ENCODE data around the gene TCF19. TPM values are rescaled to one million over a fixed set of nuclear protein-coding genes. Genes with fewer than 3 reads are reported as not detected.
A peak's percentile ranks its signal among the peaks of the same experiment; 100 is the strongest.
"Not testable (repeated sequence)": the region's sequence is repeated elsewhere in the genome, so short reads cannot be mapped to it uniquely, and the experiment has no call there.

Gene TCF19
- total and polyA plus RNA-seq, 2 experiments from 2014 or later = 8.3 to 11.1 TPM

GRCh38 chr6:31169858-31170599, 11.6 kb downstream of the TCF19 start:
- Mint-ChIP-seq H3K27me3 (ENCODE audit: insufficient read depth, low read depth, poor library complexity) (peaks cover 34% of the 10 kb centered on the region), H3K4me3 (peak overlapping the region; percentile 95)
- DNase-seq (ENCODE audit: low spot score) = not testable (repeated sequence)

GRCh38 chr6:31170600-31170881, 12.2 kb downstream of the TCF19 start, which contains the start of gene POU5F1:
POU5F1 (minus strand) TSS chr6:31170682; CDS start chr6:31170620, 62 bp downstream.
- Mint-ChIP-seq H3K9me3 (no peaks in the 10 kb centered on the region; the same call in 2 of the 3 replicates), H3K4me1 (peaks cover 57% of the 10 kb centered on the region), H3K4me3 (peak within 1 kb of the TSS; percentile 95), H3K27me3 (ENCODE audit: insufficient read depth, low read depth, poor library complexity) (peaks cover 34% of the 10 kb centered on the region), H3K36me3 (ENCODE audit: low read depth) (peaks cover 45% of the 10 kb centered on the region), H3K27ac (peak within 1 kb of the TSS; percentile 97)
- H3K36me3 ChIP-seq (ENCODE audit: insufficient read depth) = peaks cover 17% of the 10 kb centered on the region
- peak within 1 kb of the TSS; percentile 100 for H3K4me2 ChIP-seq
- peaks cover 48% of the 10 kb centered on the region for H4K20me1 ChIP-seq (replicated peaks; ENCODE audit: insufficient read depth)
- peaks cover 32% of the 10 kb centered on the region for H3F3A ChIP-seq (replicated peaks; ENCODE audit: low read depth)
- H3K4me3 ChIP-seq = peak within 1 kb of the TSS; percentile 100
- H3K27ac ChIP-seq (ENCODE audit: low read depth) = peak within 1 kb of the TSS; percentile 100
- peaks cover 58% of the 10 kb centered on the region for H3K4me1 ChIP-seq (ENCODE audit: insufficient read depth)
- DNase-seq (ENCODE audit: low spot score) (peak; percentile 85), ATAC-seq (peak; percentile 19)
- H3K27me3 ChIP-seq (ENCODE audit: insufficient read depth) = no peaks in the 10 kb centered on the region
- peaks cover 76% of the 10 kb centered on the region for H3K79me2 ChIP-seq (replicated peaks; ENCODE audit: insufficient read depth)
- no peak within 1 kb of the TSS for H2AFZ ChIP-seq
- no peaks in the 10 kb centered on the region for H3K9me2 ChIP-seq (ENCODE audit: insufficient read depth)
- TF ChIP-seq ZNF331 (CRISPR knock-in tag; IDR thresholded peaks at IDR 0.05; ENCODE audit: low read depth) (no peak), POLR2AphosphoS5 (IDR thresholded peaks at IDR 0.05; ENCODE audit: low read depth) (peak; percentile 80), ZNF462 (CRISPR knock-in tag; IDR thresholded peaks at IDR 0.05) (no peak), STAT1 (IDR thresholded peaks at IDR 0.05; ENCODE audit: unreplicated experiment) (no peak), JUNB (IDR thresholded peaks at IDR 0.05; ENCODE audit: unreplicated experiment) (no peak), CREB1 (CRISPR knock-in tag; IDR thresholded peaks at IDR 0.05; ENCODE audit: low read depth) (no peak), NANOG (IDR thresholded peaks at IDR 0.05; ENCODE audit: borderline replicate concordance) (0 out of 2 replicates have a peak, but pooled peaks have one; percentile 7), ZNF114 (CRISPR knock-in tag; IDR thresholded peaks at IDR 0.05) (no peak), EZH2phosphoT487 (IDR thresholded peaks at IDR 0.05; ENCODE audit: unreplicated experiment) (no peak)
- TF ChIP-seq, protein P1, sequence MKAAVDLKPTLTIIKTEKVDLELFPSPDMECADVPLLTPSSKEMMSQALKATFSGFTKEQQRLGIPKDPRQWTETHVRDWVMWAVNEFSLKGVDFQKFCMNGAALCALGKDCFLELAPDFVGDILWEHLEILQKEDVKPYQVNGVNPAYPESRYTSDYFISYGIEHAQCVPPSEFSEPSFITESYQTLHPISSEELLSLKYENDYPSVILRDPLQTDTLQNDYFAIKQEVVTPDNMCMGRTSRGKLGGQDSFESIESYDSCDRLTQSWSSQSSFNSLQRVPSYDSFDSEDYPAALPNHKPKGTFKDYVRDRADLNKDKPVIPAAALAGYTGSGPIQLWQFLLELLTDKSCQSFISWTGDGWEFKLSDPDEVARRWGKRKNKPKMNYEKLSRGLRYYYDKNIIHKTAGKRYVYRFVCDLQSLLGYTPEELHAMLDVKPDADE (IDR thresholded peaks at IDR 0.05) = no peak

More at GRCh38 chr6:31169858-31170599, 11.6 kb downstream of the TCF19 start:
- peak overlapping the region; percentile 92 for H3K27ac Mint-ChIP-seq
- not testable (repeated sequence) for ATAC-seq; H2AFZ ChIP-seq; H3K9me2 ChIP-seq (ENCODE audit: insufficient read depth); H3K9me3 Mint-ChIP-seq; H3K27me3 ChIP-seq (ENCODE audit: insufficient read depth)
- Histone ChIP-seq H3K4me2 (peak overlapping the region; percentile 100), H3K27ac (ENCODE audit: low read depth) (peak overlapping the region; percentile 100), H3F3A (replicated peaks; ENCODE audit: low read depth) (peaks cover 38% of the 10 kb centered on the region), H3K4me3 (peak overlapping the region; percentile 100), H3K79me2 (replicated peaks; ENCODE audit: insufficient read depth) (peaks cover 79% of the 10 kb centered on the region), H3K36me3 (ENCODE audit: insufficient read depth) (peaks cover 22% of the 10 kb centered on the region), H4K20me1 (replicated peaks; ENCODE audit: insufficient read depth) (peaks cover 53% of the 10 kb centered on the region), H3K4me1 (ENCODE audit: insufficient read depth) (peaks cover 57% of the 10 kb centered on the region)
- peaks cover 57% of the 10 kb centered on the region for H3K4me1 Mint-ChIP-seq
- TF ChIP-seq POLR2AphosphoS5 (IDR thresholded peaks at IDR 0.05; ENCODE audit: low read depth) = 0 out of 2 replicates have a peak, but pooled peaks have one; percentile 1
- TF ChIP-seq, protein P2, sequence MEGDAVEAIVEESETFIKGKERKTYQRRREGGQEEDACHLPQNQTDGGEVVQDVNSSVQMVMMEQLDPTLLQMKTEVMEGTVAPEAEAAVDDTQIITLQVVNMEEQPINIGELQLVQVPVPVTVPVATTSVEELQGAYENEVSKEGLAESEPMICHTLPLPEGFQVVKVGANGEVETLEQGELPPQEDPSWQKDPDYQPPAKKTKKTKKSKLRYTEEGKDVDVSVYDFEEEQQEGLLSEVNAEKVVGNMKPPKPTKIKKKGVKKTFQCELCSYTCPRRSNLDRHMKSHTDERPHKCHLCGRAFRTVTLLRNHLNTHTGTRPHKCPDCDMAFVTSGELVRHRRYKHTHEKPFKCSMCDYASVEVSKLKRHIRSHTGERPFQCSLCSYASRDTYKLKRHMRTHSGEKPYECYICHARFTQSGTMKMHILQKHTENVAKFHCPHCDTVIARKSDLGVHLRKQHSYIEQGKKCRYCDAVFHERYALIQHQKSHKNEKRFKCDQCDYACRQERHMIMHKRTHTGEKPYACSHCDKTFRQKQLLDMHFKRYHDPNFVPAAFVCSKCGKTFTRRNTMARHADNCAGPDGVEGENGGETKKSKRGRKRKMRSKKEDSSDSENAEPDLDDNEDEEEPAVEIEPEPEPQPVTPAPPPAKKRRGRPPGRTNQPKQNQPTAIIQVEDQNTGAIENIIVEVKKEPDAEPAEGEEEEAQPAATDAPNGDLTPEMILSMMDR (conservative IDR thresholded peaks at IDR 0.05; ENCODE audit: low read depth in 2 of 2) = 0 out of 4 replicates have a peak, but pooled peaks of 1 of the 2 experiments have one; percentile 2
- peaks cover 50% of the 10 kb centered on the region for H3K36me3 Mint-ChIP-seq (ENCODE audit: low read depth)

All from GM23338 (cell line).